Loucy (cell line): ENCODE data around the gene LBHD2.

Source experiments
- H2AFZ ChIP-seq: fragments of 200-600 bp; sonication (generic); 2 replicates; pipeline ENCODE4 v1.6.0; 2016; ENCODE audit warnings: antibody characterized with exemption, mild to moderate bottlenecking, low read length, moderate library complexity
- H3F3A ChIP-seq: fragments of 200-600 bp; 2 replicates; pipeline ENCODE4 v1.6.0; 2016; ENCODE audit warnings: antibody characterized with exemption, low read depth, mild to moderate bottlenecking
- H3K27me3 ChIP-seq: fragments of 200-600 bp; sonication (generic); 2 replicates; pipeline ENCODE4 v1.6.1; 2014; ENCODE audit warnings: low read length, mild to moderate bottlenecking; ENCODE audit not compliant: insufficient read depth, poor library complexity, severe bottlenecking
- H3K36me3 ChIP-seq: fragments of 200-600 bp; sonication (generic); 2 replicates; pipeline ENCODE4 v1.6.1; 2016; ENCODE audit warnings: low read length; ENCODE audit not compliant: insufficient read depth
- H3K4me1 ChIP-seq: fragments of 200-600 bp; sonication (generic); 2 replicates; pipeline ENCODE4 v1.5.1; 2014; ENCODE audit warnings: low read length, mild to moderate bottlenecking; ENCODE audit not compliant: insufficient read depth, poor library complexity, severe bottlenecking
- H3K4me2 ChIP-seq: fragments of 200-600 bp; sonication (generic); 2 replicates; pipeline ENCODE4 v1.6.0; 2014; ENCODE audit warnings: antibody characterized with exemption, low read length, low read depth, mild to moderate bottlenecking; ENCODE audit not compliant: poor library complexity, severe bottlenecking
- H3K4me3 ChIP-seq: fragments of 200-600 bp; sonication (generic); 2 replicates; pipeline ENCODE4 v1.5.1; 2014; ENCODE audit warnings: low read length, mild to moderate bottlenecking, mixed read lengths; ENCODE audit not compliant: poor library complexity, severe bottlenecking
- H3K79me2 ChIP-seq: fragments of 200-600 bp; sonication (generic); 2 replicates; pipeline ENCODE4 v1.6.1; 2014; ENCODE audit warnings: low read length; ENCODE audit not compliant: insufficient read depth
- H3K9ac ChIP-seq: fragments of 200-600 bp; sonication (generic); 2 replicates; pipeline ENCODE4 v1.6.0; 2014; ENCODE audit warnings: mild to moderate bottlenecking, low read depth, low read length, moderate library complexity; ENCODE audit not compliant: poor library complexity, severe bottlenecking
- H3K9me2 ChIP-seq: fragments of 200-600 bp; sonication (generic); replicated peaks from 2 replicates; pipeline ENCODE4 v1.6.1; 2016; ENCODE audit warnings: low read depth, low read length, mixed read lengths
- H3K9me3 ChIP-seq: fragments of 200-600 bp; sonication (generic); 2 replicates; pipeline ENCODE4 v1.6.1; 2014; ENCODE audit warnings: mild to moderate bottlenecking, antibody characterized with exemption, low read length, low read depth; ENCODE audit not compliant: insufficient read depth
- H4K20me1 ChIP-seq: fragments of 200-600 bp; sonication (generic); 2 replicates; pipeline ENCODE4 v1.6.0; 2014; ENCODE audit warnings: antibody characterized with exemption, low read length, mild to moderate bottlenecking; ENCODE audit not compliant: insufficient read depth, poor library complexity, severe bottlenecking
- CTCF ChIP-seq: fragments of 200-600 bp; sonication (generic); conservative IDR thresholded peaks from 2 replicates; pipeline ENCODE4 v1.5.1; 2014; ENCODE audit warnings: mild to moderate bottlenecking, antibody characterized with exemption, low read length
- EZH2phosphoT487 ChIP-seq: fragments of 200-600 bp; IDR thresholded peaks from 2 replicates; pipeline ENCODE4 v1.6.1; 2018; ENCODE audit warnings: antibody characterized with exemption, mild to moderate bottlenecking, moderate library complexity, borderline replicate concordance

Gene LBHD2

GRCh38 chr14:103126088-103126872 lies 42.3 kb downstream of the LBHD2 start:
- no peaks in the 10 kb centered on the region for H4K20me1 ChIP-seq
- no peaks in the 10 kb centered on the region for H3K36me3 ChIP-seq
- TF ChIP-seq CTCF (no peak), EZH2phosphoT487 (no peak)
- no peaks in the 10 kb centered on the region for H3K79me2 ChIP-seq
- H3K9me2 ChIP-seq, result no peaks in the 10 kb centered on the region
- H3K27me3 ChIP-seq, result no peaks in the 10 kb centered on the region
- H3K4me3 ChIP-seq, result no peak overlapping the region
- H3F3A ChIP-seq, result no peaks in the 10 kb centered on the region
- no peaks in the 10 kb centered on the region for H3K4me1 ChIP-seq
- no peak overlapping the region for H3K4me2 ChIP-seq
- H3K9ac ChIP-seq, result no peak overlapping the region
- H3K9me3 ChIP-seq, result no peaks in the 10 kb centered on the region
- no peak overlapping the region for H2AFZ ChIP-seq

GRCh38 chr14:103126873-103127304 lies 42.9 kb downstream of the LBHD2 start:
- Histone ChIP-seq H4K20me1 (no peaks in the 10 kb centered on the region), H3K27me3 (no peaks in the 10 kb centered on the region), H3K4me3 (no peak overlapping the region), H3K9me2 (no peaks in the 10 kb centered on the region), H3K4me2 (no peak overlapping the region), H3K4me1 (no peaks in the 10 kb centered on the region), H3K9me3 (no peaks in the 10 kb centered on the region), H3K79me2 (no peaks in the 10 kb centered on the region), H2AFZ (no peak overlapping the region), H3F3A (no peaks in the 10 kb centered on the region), H3K36me3 (no peaks in the 10 kb centered on the region), H3K9ac (no peak overlapping the region)
- TF ChIP-seq EZH2phosphoT487 (no peak), CTCF (no peak)

GRCh38 chr14:103127356-103127755 lies 43.3 kb downstream of the LBHD2 start:
- Histone ChIP-seq H3K9ac (no peak overlapping the region), H3K27me3 (no peaks in the 10 kb centered on the region), H3K4me2 (no peak overlapping the region), H2AFZ (no peak overlapping the region), H4K20me1 (no peaks in the 10 kb centered on the region), H3K36me3 (no peaks in the 10 kb centered on the region), H3K9me3 (no peaks in the 10 kb centered on the region), H3F3A (no peaks in the 10 kb centered on the region), H3K9me2 (no peaks in the 10 kb centered on the region), H3K4me3 (no peak overlapping the region), H3K79me2 (no peaks in the 10 kb centered on the region), H3K4me1 (no peaks in the 10 kb centered on the region)
- TF ChIP-seq CTCF (no peak), EZH2phosphoT487 (no peak)
